Measurements from ENCODE around the gene HOXD3.

The HOXD3 gene

DNA sequence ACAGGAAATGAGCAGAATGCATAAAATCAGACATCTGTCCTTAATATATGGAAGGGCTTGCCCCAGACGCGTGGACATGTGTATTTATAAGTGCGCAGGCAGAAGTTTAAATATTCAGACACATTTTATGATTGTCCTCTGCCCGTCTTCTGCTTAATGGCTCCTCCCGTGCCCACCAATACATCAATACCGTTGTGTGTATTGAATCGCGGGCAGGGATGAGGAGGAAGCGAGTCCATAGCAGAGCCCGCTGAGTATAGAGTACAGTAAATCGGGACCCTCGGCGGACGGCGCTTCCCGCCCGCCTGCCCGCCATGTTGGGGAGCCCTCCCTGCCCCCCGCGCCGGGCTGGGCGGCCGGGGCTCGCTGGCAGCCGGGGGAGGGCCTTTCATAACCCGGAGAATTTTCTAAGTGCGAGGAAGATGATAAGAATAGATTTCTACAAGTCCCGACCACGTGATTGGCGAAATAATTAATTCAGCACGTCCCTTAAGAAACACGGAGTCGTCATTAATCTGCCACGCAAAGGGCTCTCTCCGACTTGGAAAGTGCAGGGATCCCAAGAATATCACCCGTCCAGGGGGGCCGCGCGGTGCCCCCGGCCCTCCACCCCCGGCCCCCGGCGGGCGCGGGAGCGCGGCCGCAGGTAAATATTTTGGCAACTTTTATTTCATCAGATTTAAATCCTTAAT is at the start of gene HOXD3:
TSS of gene HOXD3 (plus strand) at position 501 of the 692 bp plus-strand sequence. CDS start 11,808 bp downstream, outside the sequence.
- no peak for DNase-seq

DNA sequence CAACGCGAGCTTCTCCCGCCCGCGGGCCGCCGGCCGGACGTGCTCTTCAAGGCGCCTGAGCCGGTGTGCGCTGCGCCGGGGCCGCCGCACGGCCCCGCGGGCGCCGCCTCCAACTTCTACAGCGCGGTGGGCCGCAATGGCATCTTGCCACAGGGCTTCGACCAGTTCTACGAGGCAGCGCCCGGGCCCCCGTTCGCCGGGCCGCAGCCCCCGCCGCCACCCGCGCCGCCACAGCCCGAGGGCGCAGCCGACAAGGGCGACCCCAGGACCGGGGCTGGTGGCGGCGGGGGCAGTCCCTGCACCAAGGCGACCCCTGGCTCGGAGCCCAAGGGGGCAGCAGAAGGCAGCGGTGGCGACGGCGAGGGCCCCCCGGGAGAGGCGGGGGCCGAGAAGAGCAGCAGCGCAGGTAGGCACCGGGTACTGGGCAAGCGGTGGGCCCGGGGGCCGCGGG is 49.4 kb upstream of the HOXD3 start:
- no peak for DNase-seq

DNA sequence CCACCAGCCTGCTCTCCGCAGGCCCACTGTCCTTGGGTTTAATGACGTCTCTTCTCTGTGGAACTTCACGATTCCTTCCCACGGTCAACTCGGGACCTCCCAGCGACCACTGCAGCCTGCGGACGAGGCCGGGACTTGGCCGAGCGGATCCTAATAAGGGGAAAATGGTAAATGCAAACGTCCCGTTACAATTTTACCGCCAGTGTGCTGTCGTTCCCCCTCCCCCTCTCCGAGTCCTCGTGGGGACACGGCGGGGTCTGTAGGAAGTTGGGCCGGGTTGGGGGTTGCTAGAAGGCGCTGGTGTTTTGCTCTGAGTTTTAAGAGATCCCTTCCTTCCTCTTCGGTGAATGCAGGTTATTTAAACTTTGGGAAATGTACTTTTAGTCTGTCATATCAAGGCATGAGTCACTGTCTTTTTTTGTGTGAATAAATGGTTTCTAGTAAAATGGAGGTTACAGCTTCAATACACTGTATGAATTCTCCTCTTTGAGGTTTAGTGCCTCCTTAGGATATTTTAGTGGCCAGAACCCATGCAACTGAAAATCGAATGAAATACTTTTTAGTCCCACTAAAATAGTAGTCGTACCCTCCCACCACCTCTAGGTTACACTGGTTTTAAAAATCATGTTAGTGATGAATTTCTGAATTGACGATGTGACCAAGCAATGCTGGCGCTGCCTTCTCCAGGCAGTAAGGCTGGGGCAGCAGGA is 47.8 kb upstream of the HOXD3 start:
- no peak for DNase-seq

DNA sequence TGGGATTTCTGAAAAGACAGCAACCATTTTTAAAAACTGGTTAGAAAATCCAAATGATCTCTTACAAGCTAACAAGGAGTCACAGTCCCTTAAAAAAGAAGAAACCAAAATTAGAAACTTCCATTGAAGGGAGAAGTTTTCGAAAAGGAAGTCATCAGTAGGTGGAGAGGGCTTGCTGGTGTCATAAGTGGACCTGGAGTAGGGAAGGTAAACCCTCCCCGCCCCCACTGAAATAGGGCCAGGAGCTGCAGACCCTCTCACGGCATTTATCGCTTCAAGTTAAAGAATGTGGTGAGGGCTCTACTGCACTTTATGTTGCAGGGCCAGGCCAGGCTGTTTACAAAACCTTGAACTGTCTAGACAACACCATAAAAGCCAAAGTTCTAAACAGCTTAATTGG is 47.2 kb upstream of the HOXD3 start:
- no peak for DNase-seq

DNA sequence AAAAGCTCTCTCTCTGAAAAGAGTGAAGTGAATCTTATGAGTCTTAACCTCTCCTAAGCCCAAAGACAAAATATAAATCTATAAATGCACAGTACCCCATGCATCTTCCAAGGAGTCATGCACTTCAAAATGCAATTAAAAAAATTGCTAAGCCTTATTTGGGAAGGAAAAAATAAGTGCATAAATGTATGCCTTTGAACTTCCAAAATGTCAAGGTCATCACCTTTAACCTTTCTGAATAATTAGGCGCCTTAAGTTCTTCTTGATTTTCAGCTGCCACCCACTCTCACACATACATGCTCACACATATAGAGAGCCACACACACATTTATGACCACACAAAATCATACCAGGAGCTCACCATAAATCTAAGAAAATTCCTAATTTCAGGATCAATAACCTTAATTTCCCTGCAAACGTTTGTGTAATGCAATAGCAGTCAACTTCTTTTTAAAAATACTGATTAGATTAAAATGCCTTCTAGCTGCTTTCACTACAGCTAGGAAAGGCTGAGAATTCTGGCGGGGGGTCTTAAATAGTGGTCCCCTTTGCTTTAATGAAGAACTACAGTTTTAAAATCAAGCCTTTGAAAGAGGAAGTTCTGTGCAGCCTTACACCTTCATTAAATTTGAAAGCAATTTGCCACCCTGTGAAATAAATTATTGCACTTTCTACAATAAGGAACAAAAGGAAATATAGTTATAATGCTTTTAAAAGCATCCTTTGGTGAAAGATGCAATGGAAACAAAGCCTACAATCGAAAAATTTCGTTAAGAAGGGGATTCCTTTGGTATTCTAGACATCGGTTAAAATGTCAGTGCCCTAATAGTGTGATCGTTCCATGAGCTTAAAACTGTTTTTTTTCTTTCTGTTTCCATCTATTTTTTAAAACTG is 46.4 kb upstream of the HOXD3 start:
- DNase-seq, result no peak

DNA sequence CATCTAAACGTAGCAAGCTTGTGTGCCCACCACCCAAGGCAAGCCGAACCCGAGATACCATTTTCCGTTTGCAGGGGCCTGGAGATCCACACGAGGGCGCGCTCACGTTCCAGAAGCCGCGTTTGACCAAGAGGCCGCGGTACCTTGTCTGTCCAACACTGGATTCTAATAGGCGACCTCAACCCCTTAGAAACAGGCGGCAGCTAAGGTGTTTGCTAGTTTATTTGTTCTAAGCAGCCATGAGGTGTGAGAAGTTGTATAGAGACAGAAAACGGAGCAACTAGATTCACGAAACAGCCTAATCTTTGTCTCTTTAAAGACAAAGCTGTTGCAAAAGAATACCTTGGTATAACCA is 45.8 kb upstream of the HOXD3 start:
- peak; percentile 39 for DNase-seq

DNA sequence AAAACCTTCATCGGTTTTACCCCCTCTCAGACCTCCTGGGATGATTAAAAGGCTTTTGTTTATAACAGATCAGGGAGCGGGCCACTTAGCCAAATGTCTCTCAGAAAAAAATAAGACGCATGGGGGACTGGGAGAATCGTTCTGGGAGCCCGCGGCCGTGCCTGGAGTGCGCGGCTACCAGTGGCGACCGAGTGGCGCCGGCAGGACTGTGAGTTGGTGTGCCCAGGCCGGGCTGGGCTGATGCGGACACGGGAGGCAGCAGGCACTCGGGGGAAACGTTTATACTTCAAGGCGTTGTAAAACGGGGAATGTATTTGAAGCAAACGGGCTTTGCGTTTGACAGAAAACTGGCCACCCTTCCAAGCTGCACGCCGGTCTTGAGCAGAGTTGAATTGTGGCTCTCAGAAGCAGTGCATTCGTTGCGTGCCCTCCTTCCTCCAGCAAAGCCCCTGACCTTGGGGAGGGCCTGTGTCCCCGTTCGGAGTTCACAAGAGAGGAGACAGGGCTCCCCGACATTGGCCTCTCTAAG is 45.2 kb upstream of the HOXD3 start:
- no peak for DNase-seq

DNA sequence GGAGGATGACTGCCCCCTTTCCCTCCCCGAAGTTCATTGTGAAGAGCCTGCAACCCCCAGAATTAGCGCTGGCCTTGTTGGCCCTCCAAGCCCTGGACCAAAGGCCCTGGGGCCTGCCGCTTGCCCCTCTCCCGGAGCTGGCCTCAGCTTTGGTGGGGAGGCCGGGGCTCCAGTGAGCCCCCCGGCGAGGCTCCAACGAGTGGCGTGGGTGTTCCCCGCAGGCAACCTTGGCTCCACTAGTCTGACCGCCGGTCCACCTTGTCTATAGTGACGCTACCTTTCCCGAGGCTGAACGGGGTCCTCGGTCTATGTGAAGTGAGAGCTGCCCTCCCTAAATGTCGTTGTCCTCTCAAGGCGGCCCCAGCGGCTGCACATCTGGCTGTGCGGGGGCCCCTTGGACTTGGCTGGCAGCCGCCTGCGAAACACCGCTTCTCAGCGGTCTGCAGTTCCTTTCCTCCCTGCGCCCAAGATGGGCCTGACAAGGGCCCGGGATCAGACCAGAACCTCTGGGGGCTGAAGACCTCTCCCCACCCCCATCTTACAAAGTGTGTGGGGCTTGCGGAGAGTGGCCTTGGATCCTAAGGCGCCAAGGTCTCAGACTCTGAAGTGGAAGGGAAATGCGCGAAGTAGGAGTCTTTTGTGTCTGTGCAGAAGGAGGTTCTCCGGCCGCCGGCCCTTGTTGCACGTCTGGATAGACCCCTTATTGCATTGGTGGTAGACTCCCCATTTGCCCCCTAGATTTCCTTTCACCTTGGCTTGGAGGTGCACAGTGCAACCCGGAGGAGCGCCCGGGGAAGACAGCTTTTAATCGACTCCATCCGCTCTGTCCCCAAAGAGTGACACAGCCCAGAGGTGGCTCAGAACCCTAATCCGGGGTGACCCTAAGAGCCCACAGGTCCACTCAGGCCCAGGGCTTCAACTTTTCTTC is 44.5 kb upstream of the HOXD3 start:
- no peak for DNase-seq

DNA sequence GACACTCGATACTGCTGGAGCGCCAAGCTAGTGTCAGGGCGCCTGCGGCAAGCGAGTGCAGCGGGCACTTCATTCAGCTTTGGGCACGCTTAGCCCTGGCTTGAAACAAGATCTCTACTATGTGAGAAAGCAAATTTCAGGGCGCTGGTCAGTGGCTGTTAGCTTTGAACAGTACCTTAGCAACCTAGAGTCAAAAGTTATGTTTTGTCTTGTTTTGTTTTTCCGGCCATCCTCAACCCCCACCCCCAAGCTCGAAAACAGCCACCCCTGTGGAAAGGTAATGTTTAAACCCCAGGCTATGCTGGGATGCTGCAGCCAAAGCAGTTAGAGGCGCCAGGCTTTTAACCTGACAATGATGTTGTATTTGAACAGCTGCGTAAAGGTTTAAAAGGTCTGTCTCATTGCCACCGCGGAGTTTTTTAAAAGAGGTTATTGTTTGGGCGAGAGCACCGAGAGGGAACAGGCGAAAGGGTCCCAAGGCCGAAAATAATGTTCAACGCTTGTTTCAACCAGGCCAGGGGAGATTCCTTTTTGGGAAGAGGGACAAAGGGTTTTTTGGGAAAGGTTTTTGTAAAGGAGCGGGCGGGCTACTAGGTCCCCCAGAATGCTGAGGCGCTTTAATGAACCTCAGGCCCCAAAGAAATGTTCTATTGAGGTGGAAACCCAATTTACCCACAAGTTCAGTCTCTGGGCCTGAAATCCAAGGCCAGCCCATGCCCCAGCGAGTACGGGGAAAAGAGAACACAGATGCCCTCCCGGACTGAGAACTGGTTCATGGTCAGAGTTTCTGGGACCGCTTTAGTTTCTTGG is 42.8 kb upstream of the HOXD3 start:
- DNase-seq, result no peak

DNA sequence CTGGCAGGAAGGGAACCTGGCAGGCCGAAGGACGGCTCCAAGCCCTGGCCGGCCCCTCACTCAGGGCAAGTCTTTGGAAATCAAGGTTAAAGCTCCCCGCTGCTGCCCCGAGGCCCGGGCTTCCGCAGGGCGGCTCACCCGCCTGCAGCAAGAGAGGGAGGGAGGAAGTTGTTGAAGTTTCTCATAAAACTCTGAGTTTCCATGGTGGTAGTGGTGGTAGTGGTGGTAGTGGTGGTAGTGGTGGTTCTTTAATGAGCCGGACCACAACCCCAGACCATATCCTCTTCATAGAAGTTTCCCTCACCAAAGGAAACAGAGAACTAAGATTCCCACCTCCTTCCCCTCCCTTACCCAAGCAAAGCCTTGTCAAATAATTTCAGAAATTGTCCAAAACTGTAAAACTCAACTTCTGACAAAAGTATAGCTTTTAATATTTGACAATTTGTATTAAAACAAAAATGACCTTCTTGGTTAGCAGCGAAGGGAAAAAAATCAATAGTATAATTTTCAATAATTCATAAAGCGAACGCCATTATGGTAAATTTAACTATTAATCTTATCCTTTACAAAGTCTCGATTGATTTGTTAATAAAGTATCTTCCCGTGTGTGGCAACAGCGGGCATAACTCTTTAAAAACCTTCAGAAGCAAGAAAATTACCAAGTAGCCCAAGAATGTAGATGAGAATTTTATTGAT is 42.0 kb upstream of the HOXD3 start:
- DNase-seq, result no peak

DNA sequence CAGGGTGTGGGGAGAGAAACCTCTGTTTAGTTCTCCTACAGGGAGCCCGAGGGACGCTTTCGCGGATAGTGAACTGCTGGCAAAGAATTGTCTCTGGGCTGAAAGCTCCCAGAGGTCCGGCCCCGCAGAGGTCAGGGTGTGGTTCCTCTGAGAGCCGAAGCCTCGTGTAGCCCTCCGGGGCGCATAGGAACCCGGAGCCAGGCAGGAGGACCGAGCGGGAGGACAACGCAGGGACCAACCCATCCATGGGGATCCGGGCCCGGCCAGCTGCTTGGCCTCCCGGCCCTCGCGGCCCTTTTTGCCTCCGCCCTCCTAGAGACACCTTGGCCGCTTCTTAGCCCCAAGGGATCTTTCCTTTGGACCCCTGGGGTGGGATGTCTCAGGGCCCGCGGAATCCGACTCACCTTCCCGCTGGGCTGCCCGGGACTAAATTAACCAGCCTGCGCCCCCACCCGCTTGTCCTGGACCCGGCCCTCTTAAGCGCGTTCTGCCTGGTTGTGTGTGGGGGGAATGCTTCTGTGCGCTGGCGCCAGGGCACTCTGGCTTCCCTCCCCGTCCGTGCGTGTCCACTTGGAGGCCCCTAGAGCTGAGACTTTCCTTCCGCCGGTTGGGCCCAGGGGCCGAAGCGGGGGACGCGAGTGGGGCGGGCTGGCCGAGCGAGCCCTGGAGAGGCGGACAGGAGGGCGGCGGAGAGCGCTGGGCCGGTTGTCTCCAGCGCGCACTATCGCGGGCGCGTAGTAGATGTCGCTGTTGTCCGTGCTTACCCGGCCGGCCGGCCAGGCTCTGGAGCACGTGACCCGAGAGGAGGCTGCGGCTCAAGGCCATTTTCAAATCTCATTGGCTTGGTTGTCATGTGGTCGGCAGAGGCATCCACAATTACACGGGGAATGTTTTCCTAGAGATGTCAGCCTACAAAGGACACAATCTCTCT is 41.0 kb upstream of the HOXD3 start, which contains the start of gene HOXD10:
TSS of gene HOXD10 (plus strand) at position 896 of the 931 bp plus-strand sequence. CDS start 56 bp downstream, outside the sequence.
- no peak for DNase-seq

DNA sequence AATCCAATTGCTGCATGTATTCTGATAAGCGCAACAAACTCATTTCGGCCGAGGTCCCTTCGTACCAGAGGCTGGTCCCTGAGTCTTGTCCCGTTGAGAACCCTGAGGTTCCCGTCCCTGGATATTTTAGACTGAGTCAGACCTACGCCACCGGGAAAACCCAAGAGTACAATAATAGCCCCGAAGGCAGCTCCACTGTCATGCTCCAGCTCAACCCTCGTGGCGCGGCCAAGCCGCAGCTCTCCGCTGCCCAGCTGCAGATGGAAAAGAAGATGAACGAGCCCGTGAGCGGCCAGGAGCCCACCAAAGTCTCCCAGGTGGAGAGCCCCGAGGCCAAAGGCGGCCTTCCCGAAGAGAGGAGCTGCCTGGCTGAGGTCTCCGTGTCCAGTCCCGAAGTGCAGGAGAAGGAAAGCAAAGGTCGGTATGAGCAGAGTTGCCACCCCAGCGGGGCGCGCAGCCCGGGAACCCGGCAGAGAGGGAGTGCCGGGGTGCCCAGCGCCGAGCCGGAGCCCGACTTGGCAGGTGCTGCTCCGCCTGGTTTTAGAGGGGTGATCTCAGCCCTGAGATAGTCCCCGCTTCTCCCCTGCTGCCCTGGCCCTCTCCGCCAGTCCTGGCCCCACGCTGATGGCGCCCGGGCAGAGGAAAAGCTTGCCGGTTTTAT is 39.8 kb upstream of the HOXD3 start:
- DNase-seq, result no peak

DNA sequence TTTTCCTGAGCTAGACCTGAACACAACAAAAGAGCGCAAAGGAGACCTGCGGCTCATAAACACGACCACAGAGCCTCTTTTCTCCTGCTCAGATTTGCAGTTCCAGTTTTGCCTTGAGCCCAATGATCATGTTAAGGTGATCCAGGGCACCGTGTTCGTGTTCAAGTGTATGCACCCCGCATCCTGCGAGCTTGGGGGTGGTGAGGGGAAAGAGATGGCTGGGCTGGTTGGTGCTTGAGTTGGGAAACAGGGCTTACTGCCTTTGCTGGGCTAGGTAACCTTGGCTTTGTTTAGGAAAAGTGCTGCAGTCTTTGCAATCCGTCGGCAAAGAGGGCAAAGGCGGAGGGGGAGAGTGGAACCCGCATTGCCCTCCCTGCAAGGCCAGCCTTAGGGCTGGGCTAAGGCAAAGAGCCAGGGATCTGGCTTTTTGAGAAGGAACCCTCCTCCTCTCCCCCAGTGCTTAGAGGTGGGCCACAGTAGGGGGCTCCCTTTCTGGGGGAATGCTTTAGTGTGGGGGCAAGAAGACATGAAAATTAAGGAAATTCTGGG is 39.2 kb upstream of the HOXD3 start:
- no peak for DNase-seq

DNA sequence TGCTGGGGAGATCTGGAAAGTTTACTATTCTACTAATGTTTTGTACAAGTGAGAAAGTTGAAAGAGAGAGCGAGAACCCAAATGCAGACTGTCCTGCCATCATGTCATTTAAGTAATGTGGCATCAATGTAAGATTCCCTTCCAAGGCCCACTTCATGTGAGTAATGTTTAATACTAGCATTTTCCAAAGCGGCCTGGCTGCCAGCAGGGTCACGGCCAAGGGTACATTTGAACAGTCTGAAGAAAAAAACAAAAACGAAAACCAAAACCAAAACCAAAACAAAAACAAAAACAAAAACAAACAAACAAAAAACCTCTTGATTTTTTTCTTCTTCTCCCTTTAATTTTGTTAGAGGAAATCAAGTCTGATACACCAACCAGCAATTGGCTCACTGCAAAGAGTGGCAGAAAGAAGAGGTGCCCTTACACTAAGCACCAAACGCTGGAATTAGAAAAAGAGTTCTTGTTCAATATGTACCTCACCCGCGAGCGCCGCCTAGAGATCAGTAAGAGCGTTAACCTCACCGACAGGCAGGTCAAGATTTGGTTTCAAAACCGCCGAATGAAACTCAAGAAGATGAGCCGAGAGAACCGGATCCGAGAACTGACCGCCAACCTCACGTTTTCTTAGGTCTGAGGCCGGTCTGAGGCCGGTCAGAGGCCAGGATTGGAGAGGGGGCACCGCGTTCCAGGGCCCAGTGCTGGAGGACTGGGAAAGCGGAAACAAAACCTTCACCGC is 38.3 kb upstream of the HOXD3 start:
- DNase-seq, result no peak

DNA sequence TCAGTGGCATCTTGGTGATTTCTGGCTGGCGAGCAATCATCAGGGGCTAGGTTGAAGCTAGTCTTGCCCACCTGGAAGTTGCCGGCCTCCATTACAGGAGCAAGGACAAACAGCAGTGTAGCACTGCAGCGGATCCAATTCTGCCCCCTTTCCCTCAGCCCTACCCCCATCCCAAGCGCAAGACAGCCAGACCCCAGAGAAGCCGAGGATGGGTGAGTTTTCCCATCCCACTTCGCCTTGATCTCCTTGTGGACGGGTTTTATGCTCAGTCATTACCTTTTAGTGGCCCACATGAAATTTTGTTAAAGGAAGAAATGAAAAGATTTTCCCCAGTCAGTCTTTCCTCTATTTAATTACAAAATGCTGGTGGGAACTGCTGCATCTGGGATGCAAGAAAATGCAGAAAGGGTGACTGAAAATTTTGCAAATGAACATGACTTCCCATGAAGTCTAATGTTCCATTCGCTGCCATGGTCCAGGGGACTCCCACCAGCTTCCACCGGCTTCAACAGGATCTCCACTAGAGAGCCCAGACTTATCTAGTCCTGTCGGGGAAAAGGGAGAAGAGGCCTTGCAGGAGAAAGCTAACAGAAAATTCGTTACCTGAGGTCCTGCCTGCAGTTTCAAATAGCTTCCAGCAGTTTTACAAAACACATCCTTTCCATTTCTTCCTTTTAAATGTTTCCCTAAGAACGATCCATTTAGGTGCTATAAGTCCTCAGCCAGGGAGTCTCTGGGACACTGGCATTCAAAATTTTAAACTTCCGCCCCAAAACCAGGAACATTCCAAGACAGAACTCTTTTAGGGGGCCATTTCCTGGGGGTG is 36.5 kb upstream of the HOXD3 start:
- no peak for DNase-seq

DNA sequence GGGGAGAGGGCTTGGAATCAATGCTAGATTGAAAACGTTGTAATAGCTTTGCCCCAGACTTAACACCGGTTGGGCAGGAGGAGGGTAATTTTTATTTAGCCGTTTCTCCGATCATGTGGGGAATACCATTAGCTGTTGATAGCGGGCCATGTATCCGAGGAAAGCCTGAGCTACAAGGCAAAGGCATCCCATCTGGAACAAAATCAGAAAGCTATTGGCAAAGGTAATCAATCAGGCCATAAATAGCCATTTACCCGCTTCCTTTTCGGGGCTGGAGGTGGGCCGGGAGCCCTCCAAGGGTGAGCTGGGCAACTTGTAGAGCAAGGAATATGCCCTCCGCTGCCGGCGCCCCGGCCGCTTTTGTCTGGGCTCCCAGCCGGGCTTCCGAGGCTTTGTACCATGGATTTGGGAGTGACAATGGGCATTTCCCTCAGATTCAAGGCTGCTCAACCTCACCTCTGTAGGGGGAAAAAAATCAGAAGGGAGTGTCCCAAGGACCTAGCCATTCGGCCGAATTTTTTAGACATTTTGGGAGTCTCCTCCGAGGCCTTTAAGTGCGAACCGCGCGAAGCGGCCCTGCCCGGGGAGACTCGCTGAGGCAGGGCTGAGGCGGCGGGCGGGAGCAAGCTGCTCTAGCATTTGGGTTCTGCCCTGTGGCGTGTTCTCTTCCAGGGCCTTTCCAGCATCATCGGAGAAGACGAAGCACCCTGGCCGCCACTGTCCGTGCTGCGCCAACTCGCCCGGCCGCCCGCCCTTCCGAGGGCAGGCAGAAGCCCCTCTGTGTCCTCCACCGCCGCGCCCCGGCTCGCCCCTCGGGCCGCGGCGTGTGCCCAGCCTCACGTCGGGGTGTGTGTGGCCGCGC is 35.7 kb upstream of the HOXD3 start:
- DNase-seq, result no peak

Data from NCI-H2171 (cell line).